BJ (cell line): Measurements from ENCODE around the gene PHLDA1. TPM values are rescaled to one million over a fixed set of nuclear protein-coding genes. Genes with fewer than 3 reads are reported as not detected.

Source experiments
- CTCF ChIA-PET: fragments of 350-600 bp; formaldehyde crosslinking; extraction: SDS; loops from one replicate; lab custom pipeline; 2021; ENCODE audit warnings: antibody characterized with exemption, inconsistent platforms; lab: Yijun Ruan, JAX
- POLR2A ChIA-PET: fragments of 300-600 bp; sonication (Branson Sonifier 250); formaldehyde crosslinking; extraction: SDS; loops from one replicate; lab custom pipeline; 2021; ENCODE audit warnings: antibody characterized with exemption; lab: Charles Lee
- DNase-seq: peaks from one replicate; pipeline ENCODE4 v3.0.0-alpha.2; 2011; ENCODE audit warnings: low read depth
- H3K27me3 ChIP-seq: 2 replicates; pipeline ENCODE4 v1.6.0; 2011; ENCODE audit warnings: low read length; ENCODE audit not compliant: control insufficient read depth, insufficient read depth
- H3K36me3 ChIP-seq: 2 replicates; pipeline ENCODE4 v1.5.1; 2011; ENCODE audit warnings: low read length; ENCODE audit not compliant: control insufficient read depth, insufficient read depth
- H3K4me3 ChIP-seq: 2 replicates; pipeline ENCODE4 v1.5.1; 2011; ENCODE audit warnings: low read depth, mild to moderate bottlenecking, control low read depth, low read length
- CTCF ChIP-seq: IDR thresholded peaks from 2 replicates; pipeline ENCODE4 v1.5.1; 2011; ENCODE audit warnings: low read depth, mild to moderate bottlenecking, control low read depth, inconsistent platforms, low read length, moderate library complexity; ENCODE audit not compliant: insufficient read depth
- polyA plus RNA-seq: library from polyadenylated mRNA; depleted of rRNA; stranded (reverse); fragments of >200 nt; gene quantifications from 2 replicates; pipeline ENCODE4 v1.2.3, GENCODE V29; 2011

PHLDA1 gene
- polyA plus RNA-seq, 1 experiment, result 8.1 TPM

- ChIA-PET POLR2A (no interaction called here), CTCF (interaction anchor here (1.0 kb wide), 1 partner anchor 18 kb away, joined by 3 read pairs; no protein-coding TSS in a partner anchor)
- Histone ChIP-seq H3K36me3 (no peaks in the 10 kb centered on the region), H3K4me3 (no peak overlapping the region), H3K27me3 (no peaks in the 10 kb centered on the region)
- DNase-seq, result no peak
- no peak for TF ChIP-seq CTCF
Observed at GRCh38 chr12:76006028-76006925, 25.3 kb downstream of the PHLDA1 start.

DNA sequence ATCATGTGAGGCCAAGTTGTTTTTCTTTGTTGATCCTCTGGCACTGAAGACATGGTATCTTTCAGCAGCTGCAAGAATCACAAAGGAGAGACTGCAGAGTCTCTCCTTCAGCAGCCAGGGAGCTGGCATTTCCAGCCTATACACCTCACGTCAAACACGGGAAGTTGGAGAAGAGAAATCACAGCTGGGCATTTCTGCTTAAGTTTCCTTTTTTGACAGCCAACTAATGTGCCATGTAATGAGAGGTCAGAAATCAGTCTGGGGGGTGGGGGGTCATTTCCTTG lies 28.3 kb downstream of the PHLDA1 start:
- Histone ChIP-seq H3K36me3 (no peaks in the 10 kb centered on the region), H3K4me3 (no peak overlapping the region), H3K27me3 (no peaks in the 10 kb centered on the region)
- ChIA-PET CTCF (interaction anchor here (0.6 to 0.8 kb wide), 3 partner anchors 13 to 480 kb away, joined by 3 read pairs; no protein-coding TSS in a partner anchor), POLR2A (no interaction called here)
- no peak for TF ChIP-seq CTCF
- DNase-seq, result no peak

DNA sequence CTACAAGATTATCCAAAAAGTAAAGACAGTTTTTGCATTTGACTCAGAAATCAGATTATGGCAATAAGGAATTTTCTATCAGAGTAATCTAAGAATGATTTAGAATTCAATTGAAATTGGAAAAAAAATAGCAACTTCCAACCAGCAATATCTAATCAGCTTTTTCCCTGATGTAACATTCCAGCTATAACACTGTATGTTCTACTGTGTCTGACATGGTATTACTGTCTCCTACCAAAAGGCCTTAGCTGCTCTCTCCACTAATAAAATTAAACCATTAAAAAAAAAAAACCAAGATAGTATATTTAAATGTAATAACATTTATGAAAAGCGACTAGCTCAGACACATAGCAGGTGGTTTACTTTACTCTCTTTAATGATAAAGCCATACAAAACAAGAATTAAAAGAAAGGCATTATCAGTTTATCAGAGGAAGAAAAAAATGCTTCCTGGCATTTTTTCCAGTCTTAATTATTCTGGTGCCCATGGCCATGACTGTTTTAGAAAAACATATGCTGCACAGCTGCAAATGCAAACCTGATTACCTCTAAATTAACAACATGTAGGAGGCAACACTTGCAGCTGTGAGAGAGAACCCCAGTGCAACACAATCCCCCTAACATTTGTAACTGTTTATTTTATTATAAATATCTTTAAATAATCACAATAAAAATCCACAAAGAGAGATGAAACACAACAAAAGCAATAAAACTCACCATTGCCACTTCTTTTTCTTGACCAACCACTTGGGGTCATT lies 28.8 kb downstream of the PHLDA1 start:
- H3K36me3 ChIP-seq, result no peaks in the 10 kb centered on the region
- TF ChIP-seq CTCF, result no peak
- no peak overlapping the region for H3K4me3 ChIP-seq
- no peaks in the 10 kb centered on the region for H3K27me3 ChIP-seq
- DNase-seq, result no peak
- CTCF ChIA-PET, result interaction anchor here (0.6 to 0.8 kb wide), 3 partner anchors 13 to 480 kb away, joined by 3 read pairs; no protein-coding TSS in a partner anchor
- POLR2A ChIA-PET, result no interaction called here

DNA sequence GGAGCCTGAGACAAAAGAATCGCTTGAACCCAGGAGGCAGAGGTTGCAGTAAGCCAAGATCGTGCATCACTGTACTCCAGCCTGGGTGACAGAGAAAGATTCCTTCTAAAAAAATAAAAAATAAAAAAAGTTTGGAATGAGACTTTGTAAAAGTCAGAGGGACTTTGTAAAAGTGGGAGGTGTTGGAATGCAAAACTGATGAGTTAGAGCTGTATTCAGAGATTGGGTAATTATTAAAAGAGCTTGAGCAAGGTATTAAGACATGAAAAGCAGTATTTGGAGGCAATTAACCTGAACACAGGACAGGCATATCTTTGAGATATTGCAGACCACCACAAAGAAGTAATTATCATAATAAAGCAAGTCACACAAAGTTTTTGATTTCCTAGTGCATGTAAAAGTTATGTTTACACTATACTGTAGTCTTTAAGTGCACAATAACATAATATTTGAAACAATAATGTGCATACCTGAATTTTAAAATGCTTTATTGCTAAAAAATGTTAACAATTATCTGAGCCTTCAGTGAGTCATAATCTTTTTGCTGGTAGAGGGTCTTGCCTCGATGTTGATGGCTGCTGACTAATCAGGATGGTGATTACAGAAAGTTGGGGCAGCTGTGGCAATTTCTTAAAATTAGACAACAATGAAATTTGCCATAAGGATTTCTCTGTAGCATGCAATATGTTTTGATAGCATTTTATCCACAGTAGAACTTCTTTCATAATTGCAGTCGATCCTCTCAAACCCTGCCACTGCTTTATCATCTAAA lies 33.1 kb downstream of the PHLDA1 start:
- no peak for DNase-seq
- no peaks in the 10 kb centered on the region for H3K36me3 ChIP-seq
- H3K27me3 ChIP-seq, result no peaks in the 10 kb centered on the region
- POLR2A ChIA-PET, result no interaction called here
- TF ChIP-seq CTCF, result no peak
- CTCF ChIA-PET, result interaction anchor here (1.0 to 1.5 kb wide), 2 partner anchors 11 to 12 kb away, joined by 3 to 4 read pairs; no protein-coding TSS in a partner anchor
- H3K4me3 ChIP-seq, result no peak overlapping the region

DNA sequence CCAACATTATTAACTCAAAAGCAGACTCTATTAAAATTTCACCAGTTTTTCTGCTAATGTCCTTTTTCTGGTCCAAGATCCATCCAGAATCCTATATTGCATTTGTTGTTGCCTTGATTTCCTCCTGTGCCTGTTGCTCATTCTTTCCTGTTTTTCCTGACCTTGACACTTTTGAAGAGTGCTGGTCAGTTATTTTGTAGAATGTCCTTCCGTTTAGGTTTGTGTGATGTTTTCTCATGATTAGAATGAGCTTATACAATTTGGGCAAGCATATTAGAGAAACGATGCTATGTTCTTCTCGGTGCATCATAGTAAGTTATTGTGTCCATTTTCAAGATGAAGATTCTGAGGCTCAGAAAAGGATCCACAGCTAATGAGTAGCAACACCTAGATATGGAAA lies 33.9 kb downstream of the PHLDA1 start:
- DNase-seq, result no peak
- H3K27me3 ChIP-seq, result no peaks in the 10 kb centered on the region
- POLR2A ChIA-PET, result no interaction called here
- H3K4me3 ChIP-seq, result no peak overlapping the region
- TF ChIP-seq CTCF, result no peak
- CTCF ChIA-PET, result interaction anchor here (1.0 kb wide), 1 partner anchor 10 kb away, joined by 3 read pairs; no protein-coding TSS in a partner anchor
- no peaks in the 10 kb centered on the region for H3K36me3 ChIP-seq
